Measurements from ENCODE around the gene MRM2.

The MRM2 gene

GRCh38 chr7:2278026-2278425 lies 36.0 kb upstream of the MRM2 start:
- Mint-ChIP-seq H3K4me3 (no peak overlapping the region), H3K4me1 (peaks cover 46% of the 10 kb centered on the region), H3K27me3 (ENCODE audit: low read depth, poor library complexity) (peaks cover 3% of the 10 kb centered on the region), H3K36me3 (ENCODE audit: low read depth) (peaks cover 23% of the 10 kb centered on the region), H3K27ac (no peak overlapping the region), H3K9me3 (no peaks in the 10 kb centered on the region)
- no peak for TF ChIP-seq CTCF (IDR thresholded peaks at IDR 0.05)
- DNase-seq = no peak

- no peak for DNase-seq
- peaks cover 3% of the 10 kb centered on the region for H3K27me3 Mint-ChIP-seq (ENCODE audit: low read depth, poor library complexity)
- TF ChIP-seq CTCF (IDR thresholded peaks at IDR 0.05) = no peak
Observed at GRCh38 chr7:2276107-2276506, 34.1 kb upstream of the MRM2 start.

GRCh38 chr7:2275101-2275500 lies 33.1 kb upstream of the MRM2 start:
- no peak overlapping the region for H3K27ac Mint-ChIP-seq
- no peak overlapping the region for H3K4me3 Mint-ChIP-seq
- H3K4me1 Mint-ChIP-seq = peaks cover 31% of the 10 kb centered on the region
- no peak for DNase-seq
- H3K27me3 Mint-ChIP-seq (ENCODE audit: low read depth, poor library complexity) = peaks cover 3% of the 10 kb centered on the region
- no peak for TF ChIP-seq CTCF (IDR thresholded peaks at IDR 0.05)
- no peaks in the 10 kb centered on the region for H3K9me3 Mint-ChIP-seq
- H3K36me3 Mint-ChIP-seq (ENCODE audit: low read depth) = peaks cover 35% of the 10 kb centered on the region

More at GRCh38 chr7:2276107-2276506, 34.1 kb upstream of the MRM2 start:
- H3K36me3 Mint-ChIP-seq (ENCODE audit: low read depth) = peaks cover 35% of the 10 kb centered on the region
- no peak overlapping the region for H3K4me3 Mint-ChIP-seq
- H3K27ac Mint-ChIP-seq = no peak overlapping the region
- H3K4me1 Mint-ChIP-seq = peaks cover 38% of the 10 kb centered on the region
- no peaks in the 10 kb centered on the region for H3K9me3 Mint-ChIP-seq

GRCh38 chr7:2274666-2275065 lies 32.7 kb upstream of the MRM2 start:
- Mint-ChIP-seq H3K9me3 (peaks cover under 1% of the 10 kb centered on the region), H3K4me3 (no peak overlapping the region), H3K27ac (no peak overlapping the region), H3K4me1 (peaks cover 31% of the 10 kb centered on the region), H3K36me3 (ENCODE audit: low read depth) (peaks cover 37% of the 10 kb centered on the region), H3K27me3 (ENCODE audit: low read depth, poor library complexity) (peaks cover 3% of the 10 kb centered on the region)
- DNase-seq = no peak
- TF ChIP-seq CTCF (IDR thresholded peaks at IDR 0.05) = no peak

GRCh38 chr7:2273866-2274265 lies 31.9 kb upstream of the MRM2 start:
- no peak for TF ChIP-seq CTCF (IDR thresholded peaks at IDR 0.05)
- H3K9me3 Mint-ChIP-seq = peaks cover 8% of the 10 kb centered on the region
- no peak overlapping the region for H3K4me3 Mint-ChIP-seq
- H3K4me1 Mint-ChIP-seq = peaks cover 32% of the 10 kb centered on the region
- DNase-seq = no peak
- H3K36me3 Mint-ChIP-seq (ENCODE audit: low read depth) = peaks cover 45% of the 10 kb centered on the region
- H3K27me3 Mint-ChIP-seq (ENCODE audit: low read depth, poor library complexity) = peaks cover 3% of the 10 kb centered on the region
- H3K27ac Mint-ChIP-seq = no peak overlapping the region

- Mint-ChIP-seq H3K36me3 (ENCODE audit: low read depth) (peaks cover 38% of the 10 kb centered on the region), H3K4me3 (no peak overlapping the region), H3K9me3 (peaks cover 8% of the 10 kb centered on the region), H3K4me1 (peaks cover 29% of the 10 kb centered on the region), H3K27ac (peak overlapping the region; percentile 50), H3K27me3 (ENCODE audit: low read depth, poor library complexity) (peaks cover 3% of the 10 kb centered on the region)
- DNase-seq = no peak
- TF ChIP-seq CTCF (IDR thresholded peaks at IDR 0.05) = no peak
Observed at GRCh38 chr7:2272031-2272430, 30.0 kb upstream of the MRM2 start.
